Astrocyte of the cerebellum (primary cell): ENCODE results near the gene SLC3A2.
"Not testable (repeated sequence)": the region's sequence is repeated elsewhere in the genome, so short reads cannot be mapped to it uniquely, and the experiment has no call there.

Experiments used
- DNase-seq: peaks from one replicate; pipeline ENCODE4 v3.0.0-alpha.2; 2011; ENCODE audit warnings: low read depth
- H3K4me3 ChIP-seq: 2 replicates; pipeline ENCODE4 v1.5.1; 2011; ENCODE audit warnings: mild to moderate bottlenecking, low read depth, low read length, moderate library complexity
- CTCF ChIP-seq: IDR thresholded peaks from 2 replicates; pipeline ENCODE4 v1.5.1; 2012; ENCODE audit warnings: low read length, low read depth, moderate library complexity, mild to moderate bottlenecking; ENCODE audit errors: missing control alignments
- in situ Hi-C: cut with HindIII; loops from 2 replicates; pipeline ENCODE4 v1.10.0; 2017; ENCODE audit warnings: low sequenced_read_pairs

The SLC3A2 gene

GRCh38 chr11:62933285-62933684, 52.6 kb downstream of the SLC3A2 start:
- no peak overlapping the region for H3K4me3 ChIP-seq
- DNase-seq = no peak
- in situ Hi-C loops = no loop called here
- TF ChIP-seq CTCF = no peak

- no peak for DNase-seq
- H3K4me3 ChIP-seq = no peak overlapping the region
- in situ Hi-C loops = no loop called here
- no peak for TF ChIP-seq CTCF
Measured at GRCh38 chr11:62933750-62934495, 53.2 kb downstream of the SLC3A2 start.

- TF ChIP-seq CTCF = no peak
- no peak overlapping the region for H3K4me3 ChIP-seq
- in situ Hi-C loops = no loop called here
- no peak for DNase-seq
Measured at GRCh38 chr11:62934496-62934785, 53.7 kb downstream of the SLC3A2 start.

- in situ Hi-C loops, DNase-seq, H3K4me3 ChIP-seq: not testable (repeated sequence)
Measured at GRCh38 chr11:62937528-62937927, 56.8 kb downstream of the SLC3A2 start.
